NK-92 treated with Interleukin-12 subunit alpha and Interleukin-12 subunit beta, amount 100 ng/mL, for 24 hours (cell line): ENCODE measurements around the gene MMP24.
"Not testable (repeated sequence)": the region's sequence is repeated elsewhere in the genome, so short reads cannot be mapped to it uniquely, and the experiment has no call there.

Experiments
- DNase-seq: peaks from one replicate; lab custom pipeline; 2025; lab: John Stamatoyannopoulos, UW

MMP24 gene

DNA sequence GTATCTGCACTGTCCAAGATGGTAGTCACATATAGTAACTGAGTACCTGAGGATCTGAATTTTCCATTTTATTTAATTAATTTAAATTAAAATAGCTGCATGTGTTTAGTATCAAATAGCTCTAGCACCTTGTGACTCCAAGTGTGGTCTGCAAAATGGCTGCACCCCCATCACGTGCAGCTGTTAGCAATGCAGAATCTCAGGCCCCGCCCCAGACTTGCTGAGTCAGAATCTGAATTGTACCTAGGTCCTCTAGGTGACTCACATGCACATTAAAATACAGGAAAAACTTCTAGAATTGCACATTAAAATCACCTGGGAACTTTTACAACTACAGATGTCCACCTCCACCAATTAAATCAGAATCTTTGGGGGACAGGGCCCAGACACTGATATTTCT is 84.9 kb downstream of the MMP24 start:
- peak; percentile 69 for DNase-seq

DNA sequence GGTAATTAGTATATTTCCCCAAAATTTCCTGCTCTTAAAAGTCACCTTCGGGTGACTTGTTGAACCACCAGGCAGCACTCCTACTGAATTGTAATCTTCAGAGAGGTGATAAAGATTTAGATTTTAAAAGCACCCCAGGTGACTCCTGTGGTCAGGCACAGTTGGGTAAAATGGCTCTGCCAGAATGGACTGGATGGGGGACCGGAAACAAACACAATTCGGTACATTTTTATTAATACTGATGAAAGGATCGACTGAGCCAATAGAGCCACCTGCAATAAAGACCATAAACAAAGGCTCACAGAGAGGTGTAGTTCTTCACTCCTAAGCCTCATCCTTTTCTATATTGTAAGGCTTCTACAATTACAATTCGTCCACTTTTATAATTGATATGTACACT is 85.3 kb downstream of the MMP24 start:
- no peak for DNase-seq

DNA sequence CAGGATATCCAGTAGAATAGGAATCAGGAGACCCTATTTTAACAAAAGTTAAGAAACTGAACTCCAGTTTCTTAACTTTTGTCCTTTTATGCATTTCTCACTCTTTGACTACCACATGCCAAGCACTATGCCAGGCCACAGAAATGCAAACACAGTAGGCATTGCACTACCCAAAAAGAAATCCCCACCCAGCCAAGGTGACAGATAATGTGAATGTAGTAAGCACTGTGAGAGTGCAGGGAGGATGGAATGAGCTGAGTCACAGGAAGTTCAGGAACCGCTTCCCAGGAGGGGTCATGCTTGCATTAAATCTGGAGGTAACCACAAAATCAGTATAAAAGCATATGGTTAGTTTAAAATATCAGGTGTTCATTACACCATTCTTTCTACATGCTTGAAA is 85.8 kb downstream of the MMP24 start:
- no peak for DNase-seq

DNA sequence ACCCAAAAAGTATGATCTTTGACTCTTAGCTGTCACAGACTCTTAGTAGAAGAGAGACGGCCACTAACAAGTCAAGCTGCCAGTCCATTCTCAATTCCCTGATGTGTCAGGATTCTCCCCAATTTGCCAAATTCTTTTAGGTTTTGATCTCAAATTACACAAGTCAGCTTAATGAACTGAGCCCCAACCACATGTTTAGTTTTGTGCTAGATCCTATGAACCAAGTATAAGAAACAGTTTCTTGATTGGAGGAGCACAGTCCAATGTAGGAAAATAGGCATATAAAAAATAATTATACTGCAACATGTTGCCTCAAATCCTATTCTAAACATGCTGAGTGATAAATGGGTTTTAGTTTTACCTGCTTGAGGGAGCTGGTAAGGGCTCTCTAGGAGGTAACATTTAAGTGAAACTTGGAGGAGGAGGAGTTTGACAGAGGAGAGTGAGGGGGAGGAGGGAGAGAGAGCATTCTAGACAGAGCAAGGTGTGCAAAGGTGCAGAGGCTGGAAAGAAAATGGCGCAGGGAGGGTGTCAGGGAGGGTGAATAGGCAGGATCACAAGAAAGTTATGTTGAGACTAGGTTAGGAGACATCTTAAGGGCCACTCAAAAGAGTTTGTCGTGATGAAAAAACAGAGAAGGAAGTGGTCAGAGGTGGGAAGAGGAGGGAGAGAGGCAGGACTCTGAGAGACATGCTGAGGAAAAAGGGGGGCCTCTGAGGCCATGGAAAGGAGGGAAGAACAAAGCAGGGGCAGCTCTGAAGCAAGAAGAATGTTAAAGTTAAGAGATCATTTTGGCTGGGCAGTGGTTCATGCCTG is 88.5 kb downstream of the MMP24 start:
- DNase-seq, result no peak

DNA sequence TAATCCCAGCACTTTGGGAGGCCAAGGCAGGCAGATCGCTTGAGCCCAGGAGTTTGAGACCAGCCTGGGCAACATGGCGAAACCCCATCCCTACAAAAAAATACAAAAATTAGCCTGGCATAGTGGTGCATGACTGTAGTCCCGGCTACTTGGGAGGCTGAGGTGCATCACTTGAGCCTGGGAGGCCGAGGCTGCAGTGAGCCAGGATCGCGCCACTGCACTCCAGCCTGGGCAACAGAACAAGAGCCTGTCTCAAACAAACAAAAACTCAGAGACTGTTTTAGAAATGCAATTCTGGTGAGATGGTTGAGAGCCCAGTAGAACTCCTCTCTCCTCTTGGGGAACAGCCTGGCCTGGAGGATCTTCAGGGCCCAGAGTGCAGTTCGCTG is 89.1 kb downstream of the MMP24 start:
- not testable (repeated sequence) for DNase-seq

DNA sequence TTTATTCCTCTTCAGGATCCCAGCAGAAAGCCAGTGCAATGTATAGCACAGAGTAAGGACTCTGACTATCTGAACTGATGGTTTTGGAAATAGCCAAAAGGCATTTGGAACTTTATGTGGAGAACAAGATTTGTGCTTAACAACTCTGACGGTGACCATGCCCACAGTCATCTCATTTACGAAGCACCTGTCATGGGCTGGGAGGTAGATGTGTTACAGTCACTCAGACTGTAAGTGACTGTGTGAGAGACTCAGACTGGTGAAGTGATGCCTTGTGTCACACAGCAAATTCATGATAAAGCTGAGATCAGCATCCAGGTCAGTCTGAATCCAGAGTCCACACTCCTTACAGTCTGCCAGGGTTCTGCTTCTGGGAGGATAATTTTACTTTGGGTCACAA is 89.6 kb downstream of the MMP24 start:
- DNase-seq, result no peak

DNA sequence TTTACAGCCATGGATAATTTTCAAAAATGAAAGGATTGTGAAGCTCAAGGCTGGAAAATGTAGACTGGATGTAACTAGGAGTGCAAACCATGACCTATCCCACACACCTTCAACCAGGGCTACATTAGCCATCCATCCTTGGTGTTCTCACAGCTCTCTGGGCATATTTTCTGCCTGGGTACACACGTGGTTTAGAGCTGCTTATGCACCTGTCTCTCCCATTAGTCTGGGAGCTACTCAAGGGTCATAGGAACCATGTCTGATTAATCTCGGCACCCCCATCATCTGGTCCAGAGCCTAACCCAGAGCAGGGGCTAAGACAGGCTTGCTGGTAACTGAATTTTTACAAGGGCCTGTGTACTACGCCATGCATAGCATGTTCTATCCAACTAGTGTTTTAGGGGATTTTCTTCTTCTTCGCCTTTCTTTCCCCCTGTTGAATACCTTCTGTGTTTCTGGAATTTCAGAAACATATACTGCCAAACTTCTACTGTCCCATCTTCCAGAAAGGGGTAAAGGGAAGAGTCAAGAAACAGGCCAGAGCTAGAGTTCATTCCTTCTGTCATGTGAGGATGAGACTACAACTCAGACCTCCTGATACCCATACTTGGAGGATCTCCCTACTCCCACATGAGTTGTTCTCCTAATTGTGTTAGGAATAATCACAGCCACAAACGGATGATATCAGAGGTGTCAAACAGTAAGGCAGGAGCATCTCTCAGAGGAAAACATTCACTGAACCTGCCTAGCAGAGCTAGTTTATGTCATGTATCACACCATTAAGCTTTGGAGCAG is 91.1 kb downstream of the MMP24 start:
- DNase-seq, result no peak

DNA sequence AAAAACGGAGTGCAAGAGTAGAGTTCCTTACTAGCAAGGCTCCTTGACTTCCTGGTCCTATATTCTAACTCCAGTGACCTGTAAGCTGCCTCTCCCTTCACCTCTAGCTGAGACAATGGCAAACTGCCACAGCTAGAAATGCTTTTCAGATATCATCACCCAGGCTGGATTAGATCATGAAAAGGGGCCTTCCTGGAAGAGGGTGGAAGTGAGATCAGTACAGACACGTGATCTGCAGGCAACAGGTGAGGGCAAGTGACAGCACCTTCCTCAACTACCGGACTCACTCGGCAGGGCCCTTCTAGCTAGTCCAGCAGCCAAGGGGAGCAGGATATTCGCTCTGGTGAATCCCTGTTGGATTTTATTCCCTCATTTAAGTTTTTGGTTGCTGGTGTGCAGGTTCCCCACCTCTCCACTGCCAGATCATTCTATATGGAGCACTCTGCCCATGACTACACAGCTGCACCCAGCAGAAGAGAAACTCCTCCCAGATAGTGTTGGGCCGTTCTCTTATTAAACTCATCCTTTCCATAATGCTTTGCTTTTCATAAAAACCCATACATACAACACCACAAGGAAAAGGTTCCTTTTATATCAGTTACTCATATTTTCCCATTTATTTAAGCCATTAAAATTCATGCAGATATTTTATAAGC is 92.1 kb downstream of the MMP24 start:
- DNase-seq, result no peak

DNA sequence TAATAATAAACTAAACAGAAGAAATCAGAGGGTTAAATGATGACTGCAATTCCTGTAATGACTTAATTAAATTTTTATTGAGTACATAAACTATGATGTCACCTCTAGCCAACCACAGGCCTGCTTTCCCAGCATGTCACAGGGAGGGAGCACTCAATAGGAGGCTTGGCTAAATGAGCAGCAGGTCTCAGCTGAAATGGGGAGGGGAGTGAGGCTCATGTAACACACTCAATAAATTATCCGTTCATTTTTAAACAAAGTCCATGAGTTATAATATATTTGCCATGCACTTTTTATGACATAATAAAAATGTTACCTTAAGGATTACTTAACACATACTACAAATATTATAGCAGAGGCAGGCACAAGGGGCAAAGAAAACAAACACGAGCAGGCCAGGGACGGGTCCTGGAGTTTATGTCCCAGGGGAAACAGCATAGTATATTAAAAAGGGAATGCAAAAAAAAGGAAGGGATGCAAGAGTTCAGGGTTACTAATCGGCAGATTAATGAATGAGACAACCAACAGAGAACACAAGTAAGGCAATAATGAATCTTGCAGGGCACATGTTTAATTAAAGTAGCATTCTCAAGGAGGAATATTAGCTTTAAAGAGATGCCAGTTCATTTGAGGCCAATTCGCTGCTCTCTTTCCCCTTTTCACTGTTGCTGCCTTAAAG is 92.8 kb downstream of the MMP24 start:
- no peak for DNase-seq

DNA sequence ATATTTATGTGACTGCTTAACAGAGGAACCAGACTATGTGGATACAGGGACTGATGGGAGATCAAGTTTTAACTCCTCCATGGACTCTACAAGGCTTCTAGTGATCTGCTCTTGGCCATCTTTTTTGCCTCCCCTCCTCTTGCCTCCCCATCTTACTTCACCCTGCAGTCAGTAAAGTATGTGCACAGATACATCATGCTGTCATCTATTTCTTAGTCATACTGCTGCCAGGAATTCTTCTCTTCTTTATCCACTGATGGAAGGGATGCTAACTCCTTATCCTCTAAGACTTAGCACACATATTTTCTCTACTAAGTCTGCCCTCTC is 93.3 kb downstream of the MMP24 start:
- DNase-seq, result no peak

DNA sequence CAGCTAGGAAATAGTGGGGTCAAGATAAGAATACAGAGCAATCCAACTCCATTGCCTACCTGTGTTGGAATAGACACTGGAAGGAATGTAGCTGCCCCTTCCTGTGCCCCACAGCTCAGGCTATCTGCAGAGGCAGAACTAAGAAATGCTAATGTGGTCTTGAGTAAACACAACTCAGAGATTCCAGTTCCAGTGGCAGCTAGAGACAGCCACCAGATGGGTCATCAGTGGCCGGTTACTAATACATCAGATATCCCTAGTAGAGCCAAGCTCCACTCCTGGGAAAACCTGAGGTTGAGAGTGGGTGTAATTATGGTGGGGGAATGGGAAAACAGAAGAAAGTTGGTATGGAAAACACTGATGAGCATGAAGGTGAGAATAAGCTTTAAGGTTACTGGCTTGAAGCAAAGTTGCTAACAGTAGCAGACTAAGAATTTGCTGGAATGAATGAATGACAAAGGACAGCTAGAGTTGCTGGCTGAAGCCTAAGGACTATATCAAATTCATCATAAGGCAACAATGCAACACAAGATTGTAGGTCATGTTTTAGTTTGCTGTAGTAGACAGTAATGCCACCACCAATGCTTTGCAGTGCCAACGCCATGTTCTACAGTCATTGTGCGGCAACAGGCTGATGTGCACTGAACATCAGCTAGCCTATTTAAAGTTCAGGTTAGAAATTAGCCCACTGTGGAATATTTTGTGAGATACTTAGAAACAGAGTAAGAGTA is 94.1 kb downstream of the MMP24 start:
- DNase-seq, result no peak

DNA sequence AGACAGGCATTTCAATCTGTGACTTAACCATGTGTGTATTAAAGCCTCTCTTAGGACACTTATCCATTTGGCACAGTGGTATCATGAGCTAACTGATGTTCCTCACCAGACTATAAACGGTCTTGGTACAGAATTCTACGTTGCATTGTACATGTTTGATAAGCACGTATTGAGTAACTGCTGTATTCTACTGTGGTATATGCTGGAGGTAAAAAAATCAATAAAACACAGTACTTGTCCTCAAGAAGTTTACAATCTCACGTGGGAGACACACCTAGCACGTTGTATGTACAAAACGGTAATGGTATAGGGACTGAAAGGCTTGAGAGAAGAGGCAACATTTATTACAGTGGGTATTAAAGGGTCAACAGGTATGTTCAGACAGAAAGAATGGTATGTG is 98.9 kb downstream of the MMP24 start:
- no peak for DNase-seq

DNA sequence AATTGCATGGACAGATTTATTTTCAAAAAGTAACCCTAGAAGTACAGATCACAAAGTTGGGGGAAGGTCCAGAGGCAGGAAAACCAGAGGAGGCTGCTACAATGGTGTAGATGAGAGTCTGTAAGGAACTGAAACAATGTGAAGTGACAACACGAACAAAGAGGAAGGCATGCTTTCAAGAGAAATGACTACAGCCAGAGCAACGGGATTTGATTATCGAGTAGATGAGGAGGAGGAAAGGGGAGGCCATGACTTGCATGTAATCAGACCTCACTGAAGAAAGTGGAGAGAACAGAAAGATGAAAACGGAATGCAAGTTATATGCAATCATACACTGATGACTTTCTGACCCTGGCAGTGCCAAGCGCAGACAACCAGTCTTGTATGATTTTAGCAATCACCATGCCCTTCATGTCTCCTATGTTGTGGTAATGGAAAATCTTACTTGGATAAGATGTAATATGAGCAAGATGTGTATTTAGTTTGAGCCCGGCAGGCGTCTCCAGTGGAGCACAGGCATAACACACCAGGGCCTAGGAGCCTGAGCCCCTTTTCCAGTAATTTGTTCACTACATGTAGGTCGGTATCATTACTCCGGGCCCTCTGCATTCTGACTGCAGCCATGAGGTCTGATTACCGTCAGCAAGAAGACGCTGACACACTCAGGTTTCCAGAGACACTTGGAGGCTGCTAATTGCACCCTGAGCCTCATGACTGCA is 99.7 kb downstream of the MMP24 start:
- DNase-seq, result no peak
